IPS-NIHi7 (cell line): ENCODE results near the gene NSFL1C.
A peak's percentile ranks its signal among the peaks of the same experiment; 100 is the strongest.

ENCODE experiments used
- DNase-seq: peaks from one replicate; pipeline ENCODE4 v3.0.0; 2012; ENCODE audit warnings: mixed read lengths; ENCODE audit errors: extremely low spot score

NSFL1C gene

GRCh38 chr20:1460275-1460674 is 6.4 kb downstream of the NSFL1C start:
- no peak for DNase-seq

GRCh38 chr20:1457992-1458391 is 8.7 kb downstream of the NSFL1C start:
- DNase-seq, result no peak

- no peak for DNase-seq
Observed at GRCh38 chr20:1456300-1456699, 10.3 kb downstream of the NSFL1C start.

GRCh38 chr20:1450926-1451491 is 15.6 kb downstream of the NSFL1C start:
- no peak for DNase-seq

GRCh38 chr20:1449370-1449769 is 17.3 kb downstream of the NSFL1C start:
- DNase-seq, result no peak

GRCh38 chr20:1448081-1448620 is 18.5 kb downstream of the NSFL1C start:
- DNase-seq, result no peak

GRCh38 chr20:1446536-1446935 is 20.1 kb downstream of the NSFL1C start:
- no peak for DNase-seq

GRCh38 chr20:1443085-1443484 is 23.6 kb downstream of the NSFL1C start:
- DNase-seq, result no peak

GRCh38 chr20:1442304-1442703 is 24.3 kb downstream of the NSFL1C start:
- DNase-seq, result no peak

GRCh38 chr20:1441133-1441532 is 25.5 kb downstream of the NSFL1C start:
- DNase-seq, result no peak

GRCh38 chr20:1440024-1440423 is 26.6 kb downstream of the NSFL1C start:
- peak; percentile 81 for DNase-seq

- DNase-seq, result no peak
Observed at GRCh38 chr20:1438361-1438760, 28.3 kb downstream of the NSFL1C start.

GRCh38 chr20:1437235-1437904 is 29.3 kb downstream of the NSFL1C start:
- DNase-seq, result peak; percentile 82

GRCh38 chr20:1436263-1436662 is 30.4 kb downstream of the NSFL1C start:
- no peak for DNase-seq

GRCh38 chr20:1435337-1435699 is 31.3 kb downstream of the NSFL1C start:
- no peak for DNase-seq

- DNase-seq, result no peak
Observed at GRCh38 chr20:1434571-1435336, 31.9 kb downstream of the NSFL1C start.

GRCh38 chr20:1431158-1431557 is 35.5 kb downstream of the NSFL1C start:
- no peak for DNase-seq

GRCh38 chr20:1430004-1430451 is 36.6 kb downstream of the NSFL1C start:
- no peak for DNase-seq

- DNase-seq, result no peak
Observed at GRCh38 chr20:1429143-1429728, 37.4 kb downstream of the NSFL1C start.

GRCh38 chr20:1427457-1428054 is 39.1 kb downstream of the NSFL1C start:
- DNase-seq, result peak; percentile 56

- no peak for DNase-seq
Observed at GRCh38 chr20:1426231-1426849, 40.3 kb downstream of the NSFL1C start.
